OCI-LY1 (cell line): ENCODE measurements around the gene MARF1.
A peak's percentile ranks its signal among the peaks of the same experiment; 100 is the strongest.

Source experiments
- H2AFZ ChIP-seq: fragments of 200-600 bp; sonication (generic), shearing (Covaris generic); 2 replicates; pipeline ENCODE4 v1.6.0; 2014; ENCODE audit warnings: antibody characterized with exemption, mild to moderate bottlenecking, low read length
- H3F3A ChIP-seq: fragments of 200-600 bp; sonication (generic), shearing (Covaris generic); 2 replicates; pipeline ENCODE4 v1.6.0; 2014; ENCODE audit warnings: mild to moderate bottlenecking, antibody characterized with exemption, low read length, moderate library complexity; ENCODE audit not compliant: insufficient read depth
- H3K27ac ChIP-seq: fragments of 200-600 bp; sonication (generic); 2 replicates; pipeline ENCODE4 v1.5.1; 2014; ENCODE audit warnings: low read length, mixed run types, mild to moderate bottlenecking, low read depth; ENCODE audit not compliant: poor library complexity, severe bottlenecking
- H3K27me3 ChIP-seq: fragments of 200-600 bp; sonication (generic); 2 replicates; pipeline ENCODE4 v1.6.0; 2014; ENCODE audit warnings: antibody characterized with exemption, mild to moderate bottlenecking, low read length, moderate library complexity; ENCODE audit not compliant: insufficient read depth
- H3K36me3 ChIP-seq: fragments of 200-600 bp; sonication (generic); 2 replicates; pipeline ENCODE4 v1.6.1; 2014; ENCODE audit warnings: mild to moderate bottlenecking, antibody characterized with exemption, low read length, moderate library complexity, mixed read lengths; ENCODE audit not compliant: insufficient read depth
- H3K4me1 ChIP-seq: fragments of 200-600 bp; sonication (generic); 2 replicates; pipeline ENCODE4 v1.5.1; 2014; ENCODE audit warnings: mild to moderate bottlenecking, low read length, moderate library complexity; ENCODE audit not compliant: insufficient read depth, severe bottlenecking
- H3K4me2 ChIP-seq: fragments of 200-600 bp; sonication (generic), shearing (Covaris generic); 2 replicates; pipeline ENCODE4 v1.6.1; 2014; ENCODE audit warnings: low read length
- H3K4me3 ChIP-seq: fragments of 200-600 bp; sonication (generic); 2 replicates; pipeline ENCODE4 v1.5.1; 2014; ENCODE audit warnings: low read length, low read depth, mild to moderate bottlenecking, mixed read lengths; ENCODE audit not compliant: poor library complexity, severe bottlenecking
- H3K79me2 ChIP-seq: fragments of 200-600 bp; shearing (Covaris generic); 2 replicates; pipeline ENCODE4 v1.6.1; 2016; ENCODE audit warnings: mixed run types, low read length, mixed read lengths; ENCODE audit not compliant: insufficient read depth
- H3K9ac ChIP-seq: fragments of 200-600 bp; sonication (generic), shearing (Covaris generic); 2 replicates; pipeline ENCODE4 v1.6.1; 2014; ENCODE audit warnings: mild to moderate bottlenecking, low read length, mixed read lengths
- H3K9me2 ChIP-seq: fragments of 200-600 bp; sonication (generic), shearing (Covaris generic); 2 replicates; pipeline ENCODE4 v1.6.1; 2014; ENCODE audit warnings: low read depth, mild to moderate bottlenecking, low read length, mixed read lengths
- H3K9me3 ChIP-seq: fragments of 200-600 bp; shearing (Covaris generic); 2 replicates; pipeline ENCODE4 v1.6.1; 2014; ENCODE audit warnings: low read length, mixed read lengths
- H4K20me1 ChIP-seq: fragments of 200-600 bp; sonication (generic), shearing (Covaris generic); 2 replicates; pipeline ENCODE4 v1.6.0; 2016; ENCODE audit warnings: mild to moderate bottlenecking, low read length; ENCODE audit not compliant: insufficient read depth
- CTCF ChIP-seq: fragments of 200-600 bp; sonication (generic), shearing (Covaris generic); IDR thresholded peaks from 2 replicates; pipeline ENCODE4 v1.5.1; 2017; ENCODE audit warnings: mild to moderate bottlenecking, antibody characterized with exemption, low read length, moderate library complexity, mixed read lengths
- EZH2 ChIP-seq: fragments of 200-600 bp; sonication (generic), shearing (Covaris generic); IDR thresholded peaks from 2 replicates; pipeline ENCODE4 v1.8.0; 2017; ENCODE audit warnings: borderline replicate concordance, mixed run types, mild to moderate bottlenecking, antibody characterized with exemption, low read length, moderate library complexity, mixed read lengths

Gene MARF1

DNA sequence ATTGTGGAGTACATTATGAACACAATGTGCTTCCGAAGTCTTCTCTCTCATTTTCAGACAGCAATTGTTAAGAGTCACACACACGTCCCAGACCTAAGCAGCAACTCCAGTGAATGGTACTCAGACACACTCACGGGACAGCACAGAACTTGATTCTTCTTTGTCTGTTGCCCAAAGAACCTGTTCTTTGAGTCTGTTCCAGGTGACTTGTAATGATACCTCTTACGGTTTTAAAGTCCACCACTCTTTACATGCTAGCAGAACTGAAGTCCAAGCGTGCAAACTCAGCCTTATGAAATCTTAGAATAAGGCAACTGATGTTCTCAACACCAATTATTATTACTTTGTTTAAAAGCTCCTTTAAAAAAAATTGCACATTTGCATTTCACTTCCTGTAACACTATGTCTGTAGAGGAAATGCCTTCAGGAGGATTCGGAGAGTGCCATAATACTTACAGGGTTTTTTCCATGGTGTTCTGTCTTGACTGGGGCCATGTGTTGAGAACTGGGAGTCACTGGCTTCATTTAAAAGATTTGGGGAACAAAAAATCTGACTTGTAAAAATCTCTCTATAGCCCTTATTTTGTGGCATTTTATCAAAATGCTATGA is 48.1 kb downstream of the MARF1 start:
- Histone ChIP-seq H3K4me1 (peaks cover 29% of the 10 kb centered on the region), H3K9me2 (no peaks in the 10 kb centered on the region), H3K27ac (peak overlapping the region; percentile 4), H3K4me2 (no peak overlapping the region), H3K9ac (no peak overlapping the region), H3K36me3 (peaks cover 50% of the 10 kb centered on the region), H3K9me3 (no peaks in the 10 kb centered on the region), H2AFZ (no peak overlapping the region), H3K4me3 (no peak overlapping the region), H3K27me3 (no peaks in the 10 kb centered on the region), H3K79me2 (no peaks in the 10 kb centered on the region), H3F3A (no peaks in the 10 kb centered on the region), H4K20me1 (no peaks in the 10 kb centered on the region)
- TF ChIP-seq CTCF (no peak), EZH2 (no peak)

DNA sequence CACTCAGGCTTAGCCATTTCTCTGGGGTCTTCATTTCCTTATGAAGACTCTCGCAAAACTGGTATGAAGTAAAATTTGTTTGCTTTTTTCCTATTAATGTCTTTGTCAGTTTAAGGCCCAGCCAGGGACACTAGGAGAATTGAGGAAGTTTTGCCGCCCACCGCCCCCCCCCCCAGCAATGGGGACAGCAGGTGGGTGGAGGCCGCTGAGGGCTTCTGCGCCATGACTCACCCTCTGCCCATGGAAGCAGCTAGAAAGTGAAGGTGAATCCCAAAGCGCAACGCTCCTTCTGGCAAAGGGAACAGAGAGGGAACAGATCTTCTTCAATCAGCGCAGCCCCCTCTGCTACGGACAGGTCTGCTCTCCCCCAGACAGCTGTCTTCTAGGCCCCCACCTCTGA is 49.7 kb downstream of the MARF1 start:
- peaks cover 29% of the 10 kb centered on the region for H3K4me1 ChIP-seq
- no peak overlapping the region for H3K4me3 ChIP-seq
- no peak overlapping the region for H2AFZ ChIP-seq
- H4K20me1 ChIP-seq: no peaks in the 10 kb centered on the region
- peak overlapping the region; percentile 33 for H3K27ac ChIP-seq
- no peak overlapping the region for H3K9ac ChIP-seq
- H3K9me3 ChIP-seq: no peaks in the 10 kb centered on the region
- H3K4me2 ChIP-seq: no peak overlapping the region
- H3F3A ChIP-seq: no peaks in the 10 kb centered on the region
- H3K36me3 ChIP-seq: peaks cover 41% of the 10 kb centered on the region
- H3K9me2 ChIP-seq: no peaks in the 10 kb centered on the region
- no peaks in the 10 kb centered on the region for H3K79me2 ChIP-seq
- TF ChIP-seq CTCF (no peak), EZH2 (no peak)
- H3K27me3 ChIP-seq: no peaks in the 10 kb centered on the region

GRCh38 chr16:15592324-15592723 is 50.6 kb downstream of the MARF1 start:
- H3K9me3 ChIP-seq: no peaks in the 10 kb centered on the region
- TF ChIP-seq CTCF: no peak
- no peak for TF ChIP-seq EZH2
- no peaks in the 10 kb centered on the region for H3F3A ChIP-seq
- no peak overlapping the region for H3K4me3 ChIP-seq
- 0 out of 2 replicates have a peak overlapping the region, but pooled peaks have one; percentile 11 for H3K4me2 ChIP-seq
- peak overlapping the region; percentile 47 for H3K27ac ChIP-seq
- H3K27me3 ChIP-seq: no peaks in the 10 kb centered on the region
- no peak overlapping the region for H2AFZ ChIP-seq
- no peak overlapping the region for H3K9ac ChIP-seq
- no peaks in the 10 kb centered on the region for H3K9me2 ChIP-seq
- H3K4me1 ChIP-seq: peaks cover 29% of the 10 kb centered on the region
- no peaks in the 10 kb centered on the region for H4K20me1 ChIP-seq
- H3K79me2 ChIP-seq: no peaks in the 10 kb centered on the region
- peaks cover 37% of the 10 kb centered on the region for H3K36me3 ChIP-seq
